Mucosa of rectum (tissue), 2 donors: ENCODE measurements around the gene CCM2L.

Source experiments
- H3K27ac ChIP-seq, 2 donors: one replicate each; pipeline ENCODE4 v1.7.0; 2013; ENCODE audit warnings: inconsistent platforms in 2 of 2, low read depth in 2 of 2, low read length in 2 of 2
- H3K27me3 ChIP-seq, 2 donors: one replicate each; pipeline ENCODE4 v1.7.0; 2013; ENCODE audit warnings: low read length in 2 of 2; ENCODE audit not compliant: control insufficient read depth in 2 of 2, insufficient read depth in 2 of 2
- H3K36me3 ChIP-seq, 2 donors: one replicate each; pipeline ENCODE4 v1.7.0; 2013; ENCODE audit warnings: low read length in 2 of 2; ENCODE audit not compliant: control insufficient read depth in 2 of 2, insufficient read depth in 2 of 2
- H3K4me1 ChIP-seq, 2 donors: one replicate each; pipeline ENCODE4 v1.7.0; 2013; ENCODE audit warnings: low read length in 2 of 2, mild to moderate bottlenecking in 1 of 2; ENCODE audit not compliant: control insufficient read depth in 2 of 2, insufficient read depth in 2 of 2
- H3K4me3 ChIP-seq, 2 donors: one replicate each; pipeline ENCODE4 v1.7.0; 2013; ENCODE audit warnings: low read length in 2 of 2
- H3K9ac ChIP-seq, 2 donors: one replicate each; pipeline ENCODE4 v1.7.0; 2013; ENCODE audit warnings: low read length in 2 of 2, low read depth in 1 of 2, mild to moderate bottlenecking in 1 of 2
- H3K9me3 ChIP-seq, 2 donors: one replicate each; pipeline ENCODE4 v1.7.0; 2013; ENCODE audit warnings: low read length in 2 of 2; ENCODE audit not compliant: control insufficient read depth in 2 of 2
- donor health status: healthy.
- donor health status: Normal muscosa, but diverticular disease.

CCM2L gene

GRCh38 chr20:31975874-31976273 is 34.4 kb upstream of the CCM2L start:
- no peaks in the 10 kb centered on the region for H3K4me1 ChIP-seq

GRCh38 chr20:31977080-31977479 is 33.2 kb upstream of the CCM2L start:
- H3K9me3 ChIP-seq, result no peaks in the 10 kb centered on the region
- no peaks in the 10 kb centered on the region for H3K4me1 ChIP-seq
- H3K4me3 ChIP-seq, result no peak overlapping the region
- H3K27ac ChIP-seq, result no peak overlapping the region
- H3K36me3 ChIP-seq, result no peaks in the 10 kb centered on the region
- peaks cover 0 to 10% of the 10 kb centered on the region in 2 donors for H3K27me3 ChIP-seq
- H3K9ac ChIP-seq, result no peak overlapping the region

More at GRCh38 chr20:31975874-31976273, 34.4 kb upstream of the CCM2L start:
- Histone ChIP-seq H3K27me3 (peaks cover 3 to 10% of the 10 kb centered on the region in 2 donors), H3K4me3 (no peak overlapping the region), H3K27ac (no peak overlapping the region), H3K9ac (no peak overlapping the region), H3K36me3 (no peaks in the 10 kb centered on the region), H3K9me3 (no peaks in the 10 kb centered on the region)

- Histone ChIP-seq H3K9ac (no peak overlapping the region), H3K27ac (no peak overlapping the region), H3K27me3 (peaks cover 0 to 4% of the 10 kb centered on the region in 2 donors), H3K4me3 (no peak overlapping the region), H3K4me1 (no peaks in the 10 kb centered on the region), H3K9me3 (no peaks in the 10 kb centered on the region), H3K36me3 (no peaks in the 10 kb centered on the region)
These were observed 30.4 kb upstream of the CCM2L start for GRCh38 chr20:31979713-31980426.

GRCh38 chr20:31981784-31982183 is 28.5 kb upstream of the CCM2L start:
- H3K9me3 ChIP-seq, result no peaks in the 10 kb centered on the region
- H3K27ac ChIP-seq, result no peak overlapping the region
- H3K9ac ChIP-seq, result no peak overlapping the region
- H3K4me3 ChIP-seq, result no peak overlapping the region
- H3K36me3 ChIP-seq, result no peaks in the 10 kb centered on the region
- H3K27me3 ChIP-seq, result no peaks in the 10 kb centered on the region
- no peaks in the 10 kb centered on the region for H3K4me1 ChIP-seq

GRCh38 chr20:31984981-31985471 is 25.2 kb upstream of the CCM2L start:
- no peaks in the 10 kb centered on the region for H3K4me1 ChIP-seq
- no peak overlapping the region for H3K4me3 ChIP-seq
- H3K36me3 ChIP-seq, result no peaks in the 10 kb centered on the region
- H3K9me3 ChIP-seq, result no peaks in the 10 kb centered on the region
- no peak overlapping the region for H3K27ac ChIP-seq
- H3K27me3 ChIP-seq, result no peaks in the 10 kb centered on the region
- H3K9ac ChIP-seq, result no peak overlapping the region

GRCh38 chr20:31987744-31988143 is 22.5 kb upstream of the CCM2L start:
- H3K27me3 ChIP-seq, result no peaks in the 10 kb centered on the region
- no peak overlapping the region for H3K4me3 ChIP-seq
- H3K9me3 ChIP-seq, result no peaks in the 10 kb centered on the region
- no peaks in the 10 kb centered on the region for H3K4me1 ChIP-seq
- H3K27ac ChIP-seq, result no peak overlapping the region
- H3K9ac ChIP-seq, result no peak overlapping the region
- H3K36me3 ChIP-seq, result no peaks in the 10 kb centered on the region

GRCh38 chr20:31988430-31989015 is 21.7 kb upstream of the CCM2L start:
- H3K9me3 ChIP-seq, result no peaks in the 10 kb centered on the region
- no peak overlapping the region for H3K27ac ChIP-seq
- no peaks in the 10 kb centered on the region for H3K4me1 ChIP-seq
- H3K27me3 ChIP-seq, result no peaks in the 10 kb centered on the region
- no peak overlapping the region for H3K9ac ChIP-seq
- no peaks in the 10 kb centered on the region for H3K36me3 ChIP-seq
- no peak overlapping the region for H3K4me3 ChIP-seq

GRCh38 chr20:31989030-31989645 is 21.1 kb upstream of the CCM2L start:
- H3K9ac ChIP-seq, result no peak overlapping the region
- no peak overlapping the region for H3K27ac ChIP-seq
- no peaks in the 10 kb centered on the region for H3K9me3 ChIP-seq
- H3K4me1 ChIP-seq, result no peaks in the 10 kb centered on the region
- H3K36me3 ChIP-seq, result no peaks in the 10 kb centered on the region
- H3K4me3 ChIP-seq, result no peak overlapping the region
- H3K27me3 ChIP-seq, result peaks cover 1 to 3% of the 10 kb centered on the region in 2 donors

- Histone ChIP-seq H3K9ac (no peak overlapping the region), H3K4me3 (no peak overlapping the region), H3K36me3 (no peaks in the 10 kb centered on the region), H3K27me3 (peaks cover 9 to 14% of the 10 kb centered on the region in 2 donors), H3K4me1 (no peaks in the 10 kb centered on the region), H3K9me3 (no peaks in the 10 kb centered on the region), H3K27ac (no peak overlapping the region)
These were observed 19.4 kb upstream of the CCM2L start for GRCh38 chr20:31990641-31991338.

GRCh38 chr20:31991339-31991705 is 18.9 kb upstream of the CCM2L start:
- Histone ChIP-seq H3K36me3 (no peaks in the 10 kb centered on the region), H3K4me3 (no peak overlapping the region), H3K9ac (no peak overlapping the region), H3K27ac (no peak overlapping the region), H3K9me3 (no peaks in the 10 kb centered on the region), H3K27me3 (peaks cover 9 to 14% of the 10 kb centered on the region in 2 donors), H3K4me1 (no peaks in the 10 kb centered on the region)
